GM18508 (cell line): Measurements from ENCODE around the gene IGFN1.

Experiments
- ATAC-seq: cut with Tn5 transposase; IDR thresholded peaks from one replicate; pipeline ENCODE4 v1.9.1; 2021; ENCODE audit warnings: moderate number of reproducible peaks; ENCODE audit not compliant: insufficient read depth, unreplicated experiment

IGFN1 gene

GRCh38 chr1:201277441-201277840, 86.8 kb downstream of the IGFN1 start:
- no peak for ATAC-seq
